HG02759 (cell line): ENCODE measurements around the gene CAMTA2.

Experiments used
- ATAC-seq: cut with Tn5 transposase; IDR thresholded peaks from one replicate; pipeline ENCODE4 v1.9.1; 2021; ENCODE audit warnings: mild to moderate bottlenecking, moderate library complexity; ENCODE audit not compliant: unreplicated experiment

Gene CAMTA2

DNA sequence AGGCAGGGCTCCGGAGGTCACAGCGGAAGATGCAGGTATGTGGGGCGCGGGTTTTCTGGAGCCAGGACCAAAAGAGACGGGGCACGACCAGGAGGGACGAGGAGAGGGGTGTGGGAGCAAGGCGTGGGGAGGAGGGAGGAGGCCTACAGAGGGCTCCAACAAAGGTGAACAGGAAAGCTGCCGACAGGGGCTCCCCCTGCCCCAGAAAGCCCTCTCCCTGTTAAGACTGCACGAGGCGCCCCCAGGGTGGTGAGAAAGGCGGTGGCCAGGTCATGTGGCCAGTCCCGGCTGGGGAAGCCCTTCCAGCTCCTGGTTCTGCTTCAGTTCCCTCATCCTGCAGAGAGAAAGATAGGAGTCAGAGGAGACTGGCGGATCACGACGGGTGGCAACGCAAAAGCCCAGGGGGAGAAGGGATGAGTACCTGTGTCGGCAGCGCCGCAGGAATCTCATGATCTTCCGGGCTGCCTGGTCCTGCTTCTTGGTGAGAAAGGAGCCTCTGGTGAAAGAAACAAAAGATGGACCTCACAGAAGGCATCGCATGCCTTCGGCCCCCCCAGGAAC is 18.9 kb downstream of the CAMTA2 start:
- no peak for ATAC-seq

DNA sequence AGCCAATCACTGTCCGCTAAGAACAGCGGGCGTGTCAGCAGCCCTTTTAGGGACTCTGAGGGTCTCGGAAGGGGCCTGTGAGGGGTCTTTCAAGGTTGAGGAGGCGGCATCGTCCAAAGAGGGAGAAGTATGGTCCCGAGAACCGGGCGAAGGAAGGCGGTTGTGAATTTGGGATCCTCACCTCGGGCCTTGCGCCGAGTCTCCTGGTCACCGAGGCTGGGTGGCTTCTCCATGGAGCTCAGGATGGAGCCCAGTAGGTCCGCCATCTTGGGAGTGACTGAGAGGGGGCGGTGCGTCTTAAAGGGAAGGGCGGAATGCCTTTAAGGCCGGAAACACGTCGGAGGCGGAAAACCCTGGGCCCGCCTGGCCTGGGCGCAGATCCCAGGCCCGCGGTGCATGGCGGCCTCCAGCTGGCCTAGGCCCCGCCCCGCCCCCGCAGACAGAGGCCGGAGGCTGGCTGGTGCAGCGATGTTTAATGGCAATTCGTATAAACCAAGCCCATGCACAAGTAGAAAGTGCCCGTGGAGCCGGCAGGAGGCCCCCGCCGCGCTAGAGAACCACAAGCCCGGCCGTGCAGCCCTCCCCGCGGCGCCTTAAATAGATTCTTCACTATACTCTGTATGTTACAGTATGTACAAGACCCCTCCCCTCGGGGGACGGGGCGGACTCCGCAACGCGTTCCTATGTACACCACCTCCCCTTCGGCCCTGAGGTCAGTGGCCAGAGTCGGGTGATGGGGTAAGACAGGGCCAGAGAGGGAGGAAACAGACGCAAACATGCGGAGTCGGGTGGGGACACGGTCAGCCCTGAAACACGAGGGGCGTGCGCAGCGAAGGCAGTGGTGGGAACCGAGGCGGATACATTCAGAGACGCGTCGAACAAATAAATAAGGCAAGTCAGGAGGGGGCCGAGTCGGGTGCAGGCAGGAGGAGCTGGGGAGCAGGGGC is 19.7 kb downstream of the CAMTA2 start, which contains the start of gene SPAG7:
TSS of gene SPAG7 (minus strand) at position 279 of the 947 bp plus-strand sequence. CDS start at position 266, 13 bp downstream.
- peak; percentile 66 for ATAC-seq

DNA sequence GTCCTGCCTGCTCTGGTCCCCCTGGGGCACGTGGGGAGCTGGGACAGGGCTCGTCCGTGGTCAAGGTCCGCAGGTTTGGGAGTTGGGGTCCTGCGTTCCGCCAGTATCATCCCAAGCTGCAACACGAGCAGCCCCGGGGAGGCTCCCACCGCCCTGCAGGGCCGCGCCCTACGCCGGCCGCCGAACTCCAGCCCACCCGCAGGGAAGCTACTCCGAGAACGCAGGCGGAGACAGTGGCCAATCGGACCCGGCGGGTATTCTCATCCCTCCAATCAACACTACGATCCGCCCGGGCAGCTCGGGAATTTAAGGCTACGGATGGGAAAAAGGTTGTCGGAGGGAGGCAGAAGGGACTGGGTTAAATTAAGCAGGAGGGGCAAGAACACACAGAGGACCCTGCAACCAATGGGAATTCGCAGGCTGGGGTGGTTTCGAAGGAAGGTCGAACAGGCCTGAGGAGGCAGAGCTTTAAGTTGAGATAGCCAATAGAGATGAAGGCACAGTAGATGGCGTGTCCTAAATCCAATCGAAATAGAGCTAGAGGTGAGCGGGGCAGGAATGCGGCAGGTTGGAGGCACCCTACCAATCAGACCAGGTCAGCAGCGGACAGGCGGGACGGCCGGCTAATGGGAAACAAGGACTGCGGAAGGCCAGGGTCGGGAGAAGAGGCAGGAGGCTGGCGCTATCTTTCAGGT is 20.5 kb downstream of the CAMTA2 start:
- peak; percentile 76 for ATAC-seq

DNA sequence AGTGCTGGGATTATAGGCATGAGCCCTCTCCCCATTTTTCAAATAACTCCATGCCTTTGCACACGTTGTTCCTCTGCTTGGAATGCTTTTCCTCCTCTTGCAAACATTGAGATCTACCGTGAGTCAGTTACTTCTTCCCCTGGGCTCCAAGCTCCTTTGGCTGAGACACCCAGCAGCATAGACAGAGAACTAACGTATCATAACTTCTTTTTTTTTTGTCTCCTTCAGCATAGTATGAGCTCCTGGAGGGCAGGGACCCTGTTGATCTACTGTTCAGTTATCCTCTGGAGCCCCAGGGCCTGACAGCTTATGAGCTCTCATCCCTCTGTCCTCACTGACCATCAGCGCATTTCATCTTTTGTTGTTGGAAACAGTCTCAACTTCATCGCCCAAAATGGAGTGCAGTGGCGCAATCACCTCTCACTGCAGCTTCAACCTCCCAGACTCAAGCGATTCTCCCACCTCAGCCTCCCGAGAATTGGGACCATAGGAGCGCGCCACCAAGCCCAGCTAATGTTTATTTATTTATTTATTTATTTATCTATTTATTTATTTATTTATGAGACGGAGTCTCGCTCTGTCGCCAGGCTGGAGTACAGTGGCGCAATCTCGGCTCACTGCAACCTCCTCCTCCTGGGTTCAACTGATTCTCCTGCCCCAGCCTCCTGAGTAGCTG is 22.0 kb downstream of the CAMTA2 start:
- ATAC-seq, result no peak

DNA sequence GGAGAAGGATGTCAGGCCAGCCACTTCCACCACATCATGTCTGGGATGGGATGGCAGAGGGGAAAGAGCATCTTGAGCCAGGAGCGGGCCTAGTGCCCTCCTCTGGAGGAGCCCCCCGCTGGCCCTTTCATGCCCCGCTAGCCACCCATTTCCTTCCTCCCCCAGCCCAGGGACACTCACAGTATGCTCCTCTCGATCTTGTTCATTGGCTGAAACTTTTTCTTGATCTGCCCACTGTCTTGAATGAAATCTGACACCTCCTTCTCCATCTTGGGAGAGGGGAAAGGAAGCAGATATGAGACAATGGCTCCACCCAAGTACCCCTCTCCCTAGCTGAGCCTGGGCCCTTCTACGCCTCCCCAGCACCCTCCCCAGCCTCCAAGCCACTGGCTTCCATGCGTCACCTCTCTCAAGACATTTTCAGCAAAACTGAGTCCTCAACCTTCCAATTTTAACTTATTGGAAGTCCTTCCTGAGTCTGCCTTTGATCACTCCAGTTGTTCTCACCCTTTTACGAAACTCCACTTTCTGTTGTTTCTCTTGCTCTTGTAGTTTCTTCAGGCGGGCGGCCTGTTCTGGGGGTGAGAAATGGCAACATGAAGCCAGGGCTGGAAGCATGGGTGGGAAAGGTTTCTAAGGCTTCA is 27.1 kb downstream of the CAMTA2 start:
- ATAC-seq, result no peak

DNA sequence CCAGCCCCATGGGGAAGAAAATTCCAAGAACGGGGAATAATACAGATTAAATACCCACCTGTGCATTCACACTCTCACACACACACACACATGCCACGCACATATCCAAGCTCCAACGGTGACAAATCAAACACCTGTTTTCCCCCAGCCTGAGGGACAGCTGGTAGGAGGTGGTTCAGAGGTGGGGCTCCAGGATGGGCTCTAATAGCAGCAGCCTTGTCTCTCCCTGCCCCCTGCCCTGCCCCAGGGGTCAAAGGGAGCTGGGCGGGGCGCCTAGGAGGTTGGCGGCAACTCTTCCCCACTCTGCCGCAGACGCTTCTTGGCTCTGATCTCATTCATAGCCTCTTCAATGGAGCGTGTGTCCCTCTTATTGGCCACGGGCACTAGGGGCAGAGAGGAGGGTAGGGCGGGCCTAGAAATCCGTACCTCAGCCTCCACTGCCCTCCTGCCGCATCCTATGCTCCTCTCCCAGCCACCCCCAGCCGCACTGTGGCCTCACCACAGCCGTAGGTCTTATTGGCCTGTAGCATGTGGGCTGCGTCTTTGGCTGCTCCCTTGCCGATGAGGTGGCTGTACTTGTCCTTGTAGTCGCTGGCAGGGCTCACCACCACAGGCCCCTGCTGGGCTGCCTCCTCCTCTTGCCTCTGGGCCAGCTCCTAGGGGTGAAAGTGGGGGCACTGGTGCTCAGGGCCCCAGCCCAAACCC is 28.1 kb downstream of the CAMTA2 start:
- no peak for ATAC-seq

DNA sequence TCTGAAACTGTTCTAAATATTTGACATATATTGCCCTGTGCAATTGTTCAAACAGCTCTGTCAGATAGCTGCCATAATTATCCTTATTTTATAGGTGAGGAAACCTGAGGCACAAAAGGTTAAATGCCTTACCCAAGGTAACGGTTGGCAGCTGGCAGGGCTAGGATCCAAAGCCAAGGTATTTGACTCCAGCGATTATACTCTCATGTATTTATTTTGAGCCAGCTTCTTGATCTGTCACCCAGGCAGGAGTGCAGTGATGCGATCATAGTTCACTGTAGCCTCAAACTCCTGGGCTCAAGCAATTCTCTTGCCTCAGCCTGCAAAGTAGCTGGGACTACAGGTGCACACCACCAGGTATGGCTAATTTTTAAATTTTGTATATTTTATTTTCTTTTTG is 29.4 kb downstream of the CAMTA2 start:
- no peak for ATAC-seq

DNA sequence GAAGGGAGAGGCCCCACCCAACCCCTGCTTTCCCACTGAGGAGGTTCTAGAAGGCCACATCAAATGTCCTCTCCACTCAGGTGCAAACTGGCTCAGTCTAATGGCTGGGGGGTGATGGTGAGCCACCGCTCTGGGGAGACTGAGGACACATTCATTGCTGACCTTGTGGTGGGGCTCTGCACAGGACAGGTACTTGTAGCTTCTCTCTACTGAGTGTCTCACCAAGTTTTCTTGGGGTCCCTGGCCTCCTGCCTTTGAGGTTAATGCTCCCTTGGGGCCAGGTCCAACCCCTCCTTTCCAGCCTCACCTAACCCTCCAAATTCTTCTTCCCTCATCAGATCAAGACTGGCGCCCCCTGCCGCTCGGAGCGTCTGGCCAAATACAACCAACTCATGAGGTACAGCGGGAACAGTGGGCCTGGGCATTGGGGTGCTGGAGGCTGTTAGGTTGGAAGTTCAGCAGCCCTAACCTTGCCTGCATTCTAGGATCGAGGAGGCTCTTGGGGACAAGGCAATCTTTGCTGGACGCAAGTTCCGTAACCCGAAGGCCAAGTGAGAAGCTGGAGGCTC is 30.9 kb downstream of the CAMTA2 start:
- no peak for ATAC-seq

DNA sequence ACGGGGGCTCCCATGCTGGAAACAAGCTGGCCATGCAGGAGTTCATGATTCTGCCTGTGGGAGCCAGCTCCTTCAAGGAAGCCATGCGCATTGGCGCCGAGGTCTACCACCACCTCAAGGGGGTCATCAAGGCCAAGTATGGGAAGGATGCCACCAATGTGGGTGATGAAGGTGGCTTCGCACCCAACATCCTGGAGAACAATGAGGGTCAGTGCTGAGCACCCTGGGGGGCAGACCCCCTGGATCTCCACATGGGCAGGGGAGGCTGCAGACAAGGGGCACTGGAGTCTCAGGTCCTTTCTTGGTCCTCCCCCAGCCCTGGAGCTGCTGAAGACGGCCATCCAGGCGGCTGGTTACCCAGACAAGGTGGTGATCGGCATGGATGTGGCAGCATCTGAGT is 32.4 kb downstream of the CAMTA2 start:
- ATAC-seq, result no peak

DNA sequence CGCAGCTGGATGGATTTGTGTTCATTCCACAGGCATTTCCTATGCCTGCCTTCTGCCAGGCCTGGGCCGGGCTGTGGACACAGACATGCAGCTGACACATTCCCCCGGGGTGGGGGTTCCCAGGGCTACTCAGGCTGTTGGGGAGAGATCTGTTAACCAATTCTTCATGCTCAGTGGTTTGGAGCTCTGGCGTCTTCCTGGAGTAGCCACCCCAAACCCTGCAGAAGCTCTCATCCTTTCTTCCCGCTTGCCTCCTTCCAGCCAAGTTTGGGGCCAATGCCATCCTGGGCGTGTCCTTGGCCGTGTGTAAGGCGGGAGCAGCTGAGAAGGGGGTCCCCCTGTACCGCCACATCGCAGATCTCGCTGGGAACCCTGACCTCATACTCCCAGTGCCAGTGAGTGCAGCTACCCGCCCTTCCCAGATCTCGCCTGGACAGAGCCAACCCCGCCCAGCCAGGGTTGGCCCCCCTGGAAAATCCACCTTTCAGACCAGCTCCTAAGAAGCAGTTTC is 34.0 kb downstream of the CAMTA2 start:
- no peak for ATAC-seq

DNA sequence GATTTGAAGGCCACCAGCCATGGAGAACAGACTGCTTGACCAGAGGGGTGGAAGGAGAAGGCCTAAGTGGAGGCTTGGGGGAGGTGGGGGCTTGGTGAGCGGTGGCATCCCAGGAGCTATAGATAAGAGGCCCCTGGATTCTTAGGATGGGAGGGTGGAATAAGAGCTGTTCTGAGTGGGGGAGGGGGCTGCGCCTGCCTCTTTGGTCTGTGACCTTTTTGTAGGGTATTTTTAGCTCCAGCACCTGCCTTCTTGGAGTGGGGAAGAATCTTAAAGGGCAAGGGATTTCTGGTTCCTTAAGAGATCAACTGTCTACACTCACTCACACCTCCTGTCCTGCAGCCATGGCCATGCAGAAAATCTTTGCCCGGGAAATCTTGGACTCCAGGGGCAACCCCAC is 36.0 kb downstream of the CAMTA2 start:
- ATAC-seq, result no peak

DNA sequence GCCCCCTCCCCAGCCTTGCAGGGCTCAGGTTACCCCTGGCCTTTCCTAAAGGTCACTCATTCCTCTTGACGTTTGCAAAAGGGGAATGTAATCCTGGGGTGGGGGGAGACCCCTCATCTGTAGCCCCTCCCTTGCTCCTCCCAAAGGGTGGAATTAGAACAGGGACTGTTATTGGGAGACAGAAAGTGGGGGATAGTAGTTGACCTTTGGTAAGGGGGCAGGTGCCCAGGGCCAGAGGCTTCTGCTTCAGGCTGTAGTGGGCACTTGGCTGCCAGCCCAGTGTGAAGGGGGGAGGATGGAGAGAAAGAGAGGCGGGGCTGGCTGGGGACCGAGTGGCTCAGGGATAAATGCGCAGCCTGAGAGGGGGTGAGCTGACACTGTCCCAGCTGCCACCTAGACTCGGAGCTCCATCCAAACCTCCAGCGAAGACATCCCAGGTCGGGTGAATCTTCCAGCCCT is 36.7 kb downstream of the CAMTA2 start, which contains the start of gene ENO3:
TSS of gene ENO3 (plus strand) at position 374 of the 459 bp plus-strand sequence. CDS start 711 bp downstream, outside the sequence.
- no peak for ATAC-seq

DNA sequence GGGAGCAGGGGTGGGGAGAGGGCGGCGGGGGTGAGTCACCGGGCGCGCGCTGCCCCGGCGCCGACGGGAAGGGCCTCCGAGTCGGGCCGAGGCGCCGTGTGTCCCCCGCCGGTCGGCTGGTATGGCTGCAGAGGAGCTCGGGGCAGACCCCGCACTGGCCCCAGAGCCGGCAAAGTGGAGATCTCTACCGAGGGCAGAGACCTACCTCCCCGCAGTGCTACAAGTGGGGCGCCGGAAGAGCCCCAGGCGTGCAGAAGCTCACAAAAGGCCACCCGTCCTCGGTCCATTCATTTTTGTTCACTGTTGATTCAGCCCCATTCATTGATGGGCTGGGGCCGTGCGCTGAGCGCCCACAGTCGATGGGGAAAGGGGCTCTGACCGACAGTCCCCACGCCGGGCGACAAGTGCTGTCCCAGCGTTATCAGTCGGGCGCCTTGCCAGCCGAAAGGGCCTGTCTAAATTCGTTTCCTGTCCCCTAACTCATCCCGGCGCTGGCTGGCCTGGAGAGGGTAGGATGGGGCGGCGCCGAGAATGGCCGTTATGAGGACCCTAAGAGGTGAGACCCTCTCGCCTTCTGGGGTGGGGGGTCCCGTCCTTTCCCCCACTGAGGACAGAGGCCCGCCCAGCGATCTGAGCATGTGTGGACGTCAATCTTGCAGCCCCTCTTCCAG is 37.3 kb downstream of the CAMTA2 start:
- ATAC-seq, result peak; percentile 3

DNA sequence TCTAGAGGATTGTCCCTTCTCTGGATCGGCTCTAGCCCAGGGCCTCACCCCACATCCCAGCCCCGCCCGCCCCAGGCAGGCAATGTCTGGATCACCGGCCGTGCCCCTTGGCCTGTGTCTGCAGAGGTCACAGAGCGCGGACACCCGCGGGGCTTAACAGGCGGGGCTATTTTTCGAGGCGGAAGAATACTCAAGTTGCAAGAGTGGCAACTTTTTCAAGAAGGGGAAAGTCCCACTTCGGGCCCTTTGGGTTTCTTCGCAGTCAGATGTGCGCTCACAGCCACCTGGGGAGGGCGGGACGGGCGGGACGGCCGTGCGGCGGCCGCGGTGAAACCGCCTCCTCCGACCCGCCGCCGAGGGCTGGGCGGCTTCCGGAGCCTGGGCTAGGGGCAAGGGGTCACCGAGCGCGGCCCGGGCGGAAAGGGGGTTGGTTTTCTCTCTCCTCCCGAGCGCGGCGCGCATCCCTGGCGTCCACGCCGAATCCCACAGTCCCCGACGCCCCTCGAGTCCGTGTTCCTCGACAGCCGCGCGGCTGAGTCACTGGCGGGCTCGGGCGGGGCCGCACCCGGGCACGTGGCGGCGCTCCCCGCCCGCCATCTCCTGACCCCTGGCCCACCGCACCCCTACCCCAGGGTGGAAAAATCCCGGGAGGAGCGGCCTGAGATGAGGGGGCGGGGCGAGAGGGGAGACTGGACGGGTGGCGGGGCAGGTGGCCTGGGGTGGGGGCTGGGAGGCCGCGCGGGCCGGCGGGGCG is 38.0 kb downstream of the CAMTA2 start:
- peak; percentile 34 for ATAC-seq

DNA sequence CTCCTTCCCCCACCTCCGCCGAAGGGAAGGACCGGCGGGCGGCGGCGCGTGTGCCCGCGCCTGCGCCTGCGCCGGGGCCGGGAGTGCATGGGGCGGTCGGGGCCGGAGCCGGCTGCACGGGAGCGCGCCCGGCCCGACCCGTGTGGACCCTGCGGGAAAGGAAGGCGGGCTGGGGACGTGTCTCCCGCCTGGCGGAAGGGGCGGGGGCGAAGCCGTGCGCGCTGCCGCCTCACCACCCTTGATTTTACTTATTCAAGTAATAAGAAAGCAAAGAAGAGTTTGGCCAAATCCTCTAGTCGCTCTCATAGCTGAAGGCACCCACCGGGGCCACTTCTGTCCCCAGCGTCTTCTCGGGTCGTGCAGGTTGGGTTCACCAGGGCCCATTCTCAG is 38.5 kb downstream of the CAMTA2 start:
- peak; percentile 44 for ATAC-seq

DNA sequence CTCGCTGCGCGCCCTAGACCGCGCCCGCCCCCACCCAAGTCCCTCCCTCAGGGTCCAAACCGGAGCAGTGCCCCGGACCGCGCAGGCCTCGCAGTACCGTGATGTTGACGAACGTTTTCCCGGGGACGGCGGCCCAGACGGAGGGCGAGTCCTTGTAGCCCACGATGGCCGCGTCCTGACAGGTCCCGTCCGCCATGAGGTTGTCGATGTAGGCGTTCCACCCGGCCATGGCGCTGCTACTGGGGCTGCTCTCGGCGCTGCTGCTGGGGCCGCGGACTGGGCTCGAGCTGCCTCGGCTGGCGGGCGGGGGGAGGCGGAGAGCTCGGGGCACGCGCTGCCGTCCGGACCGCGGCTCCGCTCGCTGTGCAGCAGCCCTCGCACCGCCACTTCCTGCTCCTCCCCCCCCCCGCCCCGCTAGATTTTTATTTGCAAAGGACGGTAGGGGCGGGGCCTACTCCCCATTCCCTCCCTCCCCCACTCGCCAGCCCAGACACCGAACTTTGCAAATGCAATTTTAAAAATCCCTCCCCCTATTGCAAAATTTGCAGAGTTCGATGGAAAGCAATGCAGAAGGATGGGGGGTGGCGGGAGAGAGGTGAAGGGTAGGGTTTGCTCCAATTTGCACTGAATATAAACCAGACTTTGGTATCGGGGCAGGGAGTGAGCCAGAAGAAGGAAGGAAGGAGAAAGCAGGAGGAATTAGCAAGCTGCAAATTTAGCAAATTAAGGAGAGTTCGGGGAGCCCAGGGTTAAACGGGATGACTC is 39.1 kb downstream of the CAMTA2 start, which contains the start of gene PFN1:
TSS of gene PFN1 (minus strand) at position 365 of the 765 bp plus-strand sequence. CDS start at position 229, 136 bp downstream.
- peak; percentile 24 for ATAC-seq
